NB4 (cell line): Measurements from ENCODE around the gene C6orf132.

Experiments
- CTCF ChIP-seq: IDR thresholded peaks from one replicate; pipeline ENCODE4 v1.5.1; 2012; ENCODE audit warnings: low read depth, low read length
- MAX ChIP-seq: IDR thresholded peaks from 2 replicates; pipeline ENCODE4 v1.6.1; 2011; ENCODE audit warnings: low read depth, low read length
- POLR2A ChIP-seq: IDR thresholded peaks from 2 replicates; pipeline ENCODE4 v1.6.1; 2011; ENCODE audit warnings: mild to moderate bottlenecking; ENCODE audit not compliant: insufficient read length; ENCODE audit errors: extremely low read depth

- TF ChIP-seq CTCF (no peak), POLR2A (no peak), MAX (no peak)
These were observed 13.1 kb downstream of the C6orf132 start for GRCh38 chr6:42129360-42129676.
